Measurements from ENCODE around the gene HDGFL2. TPM values are rescaled to one million over a fixed set of nuclear protein-coding genes. Genes with fewer than 3 reads are reported as not detected.

Gene HDGFL2
- total RNA-seq, 1 donor from 2014 or later: 35.0 TPM

GRCh38 chr19:4505570-4506448 lies 33.7 kb downstream of the HDGFL2 start:
- no peak for FAIRE-seq
- Histone ChIP-seq H3K36me3 (ENCODE audit: control insufficient read depth, insufficient read depth, low read length) (peaks cover 8% of the 10 kb centered on the region), H3K27me3 (ENCODE audit: control insufficient read depth, insufficient read depth, low read length) (no peaks in the 10 kb centered on the region), H3K4me3 (ENCODE audit: low read depth, low read length) (no peak overlapping the region)
- DNase-seq (ENCODE audit: low read depth): no peak
- TF ChIP-seq CTCF (IDR thresholded peaks at IDR 0.05; ENCODE audit: insufficient read depth, low read length, severe bottlenecking): no peak

- peaks cover 8% of the 10 kb centered on the region for H3K36me3 ChIP-seq (ENCODE audit: control insufficient read depth, insufficient read depth, low read length)
- FAIRE-seq (no peak), DNase-seq (ENCODE audit: low read depth) (peak; percentile 63)
- H3K27me3 ChIP-seq (ENCODE audit: control insufficient read depth, insufficient read depth, low read length): no peaks in the 10 kb centered on the region
- no peak for TF ChIP-seq CTCF (IDR thresholded peaks at IDR 0.05; ENCODE audit: insufficient read depth, low read length, severe bottlenecking)
- H3K4me3 ChIP-seq (ENCODE audit: low read depth, low read length): no peak overlapping the region
Measured at GRCh38 chr19:4506449-4507149, 34.5 kb downstream of the HDGFL2 start.

GRCh38 chr19:4507150-4507452 lies 35.0 kb downstream of the HDGFL2 start:
- Histone ChIP-seq H3K36me3 (ENCODE audit: control insufficient read depth, insufficient read depth, low read length) (peaks cover 8% of the 10 kb centered on the region), H3K4me3 (ENCODE audit: low read depth, low read length) (no peak overlapping the region), H3K27me3 (ENCODE audit: control insufficient read depth, insufficient read depth, low read length) (no peaks in the 10 kb centered on the region)
- no peak for DNase-seq (ENCODE audit: low read depth)
- no peak for TF ChIP-seq CTCF (IDR thresholded peaks at IDR 0.05; ENCODE audit: insufficient read depth, low read length, severe bottlenecking)
- FAIRE-seq: no peak

GRCh38 chr19:4507804-4508203 lies 35.7 kb downstream of the HDGFL2 start:
- FAIRE-seq (no peak), DNase-seq (ENCODE audit: low read depth) (no peak)
- H3K27me3 ChIP-seq (ENCODE audit: control insufficient read depth, insufficient read depth, low read length): no peaks in the 10 kb centered on the region
- H3K4me3 ChIP-seq (ENCODE audit: low read depth, low read length): no peak overlapping the region
- peaks cover 3% of the 10 kb centered on the region for H3K36me3 ChIP-seq (ENCODE audit: control insufficient read depth, insufficient read depth, low read length)
- TF ChIP-seq CTCF (IDR thresholded peaks at IDR 0.05; ENCODE audit: insufficient read depth, low read length, severe bottlenecking): no peak

- DNase-seq (ENCODE audit: low read depth): no peak
- no peak for TF ChIP-seq CTCF (IDR thresholded peaks at IDR 0.05; ENCODE audit: insufficient read depth, low read length, severe bottlenecking)
Measured at GRCh38 chr19:4508698-4509097, 36.6 kb downstream of the HDGFL2 start.

More at GRCh38 chr19:4508698-4509097, 36.6 kb downstream of the HDGFL2 start:
- no peak overlapping the region for H3K4me3 ChIP-seq (ENCODE audit: low read depth, low read length)
- no peak for FAIRE-seq
- no peaks in the 10 kb centered on the region for H3K27me3 ChIP-seq (ENCODE audit: control insufficient read depth, insufficient read depth, low read length)
- H3K36me3 ChIP-seq (ENCODE audit: control insufficient read depth, insufficient read depth, low read length): peaks cover 3% of the 10 kb centered on the region
